ENCODE results near the gene ALDH5A1. TPM values are rescaled to one million over a fixed set of nuclear protein-coding genes. Genes with fewer than 3 reads are reported as not detected.

ALDH5A1 gene
- total RNA-seq, 4 donors from 2014 or later: 7.8 to 12.0 (median 11.5) TPM

DNA sequence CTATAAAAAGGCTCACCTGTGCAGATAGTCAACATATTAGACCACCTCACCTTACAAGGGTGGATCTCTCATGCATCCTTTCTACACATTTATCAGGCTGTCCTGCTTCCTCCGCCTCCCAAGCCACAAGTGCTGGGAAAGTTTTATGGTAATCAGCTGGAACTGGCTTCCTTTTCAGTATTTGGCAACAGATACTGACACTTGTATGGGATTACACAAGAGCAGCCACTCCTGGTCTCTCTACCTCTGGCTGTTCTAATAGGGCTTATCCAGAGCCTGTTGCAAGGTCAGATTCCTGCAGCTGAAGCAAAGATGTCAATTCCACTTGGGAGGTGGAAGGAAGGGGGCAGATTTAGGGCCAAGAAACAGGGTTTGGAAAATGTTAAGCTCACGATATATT is 4.9 kb upstream of the ALDH5A1 start:
- H3K4me1 ChIP-seq: peaks cover 0 to 11% (median 5%) of the 10 kb centered on the region in 4 donors
- H3K27me3 ChIP-seq: no peaks in the 10 kb centered on the region
- no peak for TF ChIP-seq EP300 (IDR thresholded peaks at IDR 0.05)
- no peak for TF ChIP-seq CTCF (IDR thresholded peaks at IDR 0.05)
- TF ChIP-seq POLR2A (IDR thresholded peaks at IDR 0.05): no peak
- DNase-seq (ENCODE audit: low spot score in 2 of 2): no peak
- H3K27ac ChIP-seq: no peak overlapping the region
- no peak overlapping the region for H3K4me3 ChIP-seq
- H3K36me3 ChIP-seq: no peaks in the 10 kb centered on the region
- 81 to 84% methylated on average over 2 of the region's 2 CpGs for WGBS, 2 donors
- no peaks in the 10 kb centered on the region for H3K9me3 ChIP-seq

GRCh38 chr6:24490948-24491347 is 3.8 kb upstream of the ALDH5A1 start:
- no peak for DNase-seq (ENCODE audit: low spot score in 2 of 2)
- Histone ChIP-seq H3K27ac (no peak overlapping the region), H3K4me3 (no peak overlapping the region), H3K36me3 (no peaks in the 10 kb centered on the region), H3K4me1 (peaks cover 0 to 17% (median 8%) of the 10 kb centered on the region in 4 donors), H3K9me3 (no peaks in the 10 kb centered on the region), H3K27me3 (no peaks in the 10 kb centered on the region)
- WGBS, 2 donors: 84 to 94% methylated on average over 4 of the region's 4 CpGs
- TF ChIP-seq EP300 (IDR thresholded peaks at IDR 0.05): no peak
- TF ChIP-seq CTCF (IDR thresholded peaks at IDR 0.05): no peak
- TF ChIP-seq POLR2A (IDR thresholded peaks at IDR 0.05): no peak

DNA sequence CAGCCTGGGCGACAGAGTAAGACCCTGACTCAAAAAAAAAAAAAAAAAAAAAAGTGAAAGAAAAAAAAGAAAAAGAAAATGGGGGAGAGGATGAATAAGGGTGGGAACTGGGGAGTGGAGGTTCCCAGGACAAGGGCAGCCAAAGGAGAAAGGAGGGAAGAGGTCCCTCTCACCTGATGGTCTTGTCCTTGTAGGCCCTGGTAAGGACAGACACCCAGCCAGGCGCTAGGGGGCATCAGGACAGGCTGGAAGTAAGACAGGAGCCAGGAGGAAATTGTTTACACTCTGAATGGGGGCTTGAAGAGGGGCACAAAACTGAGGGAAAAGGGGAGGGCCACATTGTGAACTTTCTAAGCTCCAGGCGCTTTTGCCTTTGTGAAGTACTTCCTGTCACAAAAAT is 2.3 kb upstream of the ALDH5A1 start:
- Histone ChIP-seq H3K4me1 (peaks cover 0 to 21% (median 8%) of the 10 kb centered on the region in 4 donors), H3K9me3 (no peaks in the 10 kb centered on the region), H3K27ac (no peak overlapping the region), H3K36me3 (peaks cover 0 to 8% (median 0%) of the 10 kb centered on the region in 3 donors), H3K4me3 (no peak overlapping the region), H3K27me3 (no peaks in the 10 kb centered on the region)
- TF ChIP-seq POLR2A (IDR thresholded peaks at IDR 0.05) (no peak), CTCF (IDR thresholded peaks at IDR 0.05) (no peak), EP300 (IDR thresholded peaks at IDR 0.05) (no peak)
- DNase-seq (ENCODE audit: low spot score in 2 of 2): no peak
- 80 to 81% methylated on average over 3 of the region's 3 CpGs for WGBS, 2 donors

- H3K27ac ChIP-seq: peak overlapping the region in 2 of 4 donors; percentile 81 to 88
- no peak for TF ChIP-seq CTCF (IDR thresholded peaks at IDR 0.05)
- TF ChIP-seq POLR2A (IDR thresholded peaks at IDR 0.05): no peak
- no peak for TF ChIP-seq EP300 (IDR thresholded peaks at IDR 0.05)
- no peaks in the 10 kb centered on the region for H3K9me3 ChIP-seq
- no peaks in the 10 kb centered on the region for H3K27me3 ChIP-seq
- no peak for DNase-seq (ENCODE audit: low spot score in 2 of 2)
- 16% methylated on average over 33 to 36 of the region's 36 CpGs for WGBS, 2 donors
- peak overlapping the region; percentile 54 to 83 (median 64) for H3K4me3 ChIP-seq
- peaks cover 0 to 16% (median 0%) of the 10 kb centered on the region in 3 donors for H3K36me3 ChIP-seq
- H3K4me1 ChIP-seq: peaks cover 0 to 21% (median 8%) of the 10 kb centered on the region in 4 donors
Measured at GRCh38 chr6:24493945-24494820, 586 bp upstream of the ALDH5A1 start.

GRCh38 chr6:24497254-24497970 is 2.6 kb downstream of the ALDH5A1 start:
- no peaks in the 10 kb centered on the region for H3K27me3 ChIP-seq
- TF ChIP-seq EP300 (IDR thresholded peaks at IDR 0.05) (no peak), POLR2A (IDR thresholded peaks at IDR 0.05) (no peak), CTCF (IDR thresholded peaks at IDR 0.05) (no peak)
- H3K36me3 ChIP-seq: peaks cover 0 to 16% (median 0%) of the 10 kb centered on the region in 3 donors
- no peaks in the 10 kb centered on the region for H3K9me3 ChIP-seq
- peaks cover 0 to 21% (median 8%) of the 10 kb centered on the region in 4 donors for H3K4me1 ChIP-seq
- no peak for DNase-seq (ENCODE audit: low spot score in 2 of 2)
- H3K4me3 ChIP-seq: no peak overlapping the region
- WGBS, 2 donors: 94 to 96% methylated on average over 11 of the region's 11 CpGs
- H3K27ac ChIP-seq: no peak overlapping the region

Data from tibial nerve (tissue), 4 donors.